ENCODE data around the gene LRRC27.

LRRC27 gene

GRCh38 chr10:132339276-132339675 lies 7.3 kb downstream of the LRRC27 start:
- no peak for DNase-seq

- DNase-seq = no peak
Measured at GRCh38 chr10:132341017-132341416, 9.0 kb downstream of the LRRC27 start.

DNA sequence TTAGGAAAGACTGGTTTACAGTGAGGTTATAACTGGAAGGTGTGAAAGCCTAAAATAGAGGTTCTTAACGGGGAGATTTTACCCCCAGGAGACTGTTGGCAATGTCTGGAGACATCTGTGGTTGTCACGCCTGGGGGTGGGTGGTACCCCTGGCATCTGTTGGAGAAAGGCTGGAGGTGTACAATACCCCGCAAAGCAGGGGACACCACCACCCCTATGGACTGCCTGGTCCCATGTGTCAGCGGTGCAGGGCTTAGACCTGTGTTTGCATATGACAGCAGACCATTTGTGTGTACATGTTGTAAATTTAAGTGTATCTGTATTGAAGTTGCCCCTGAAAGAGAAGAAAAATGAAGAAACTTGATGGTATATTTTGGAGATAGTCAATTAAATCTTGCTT lies 9.8 kb downstream of the LRRC27 start:
- no peak for DNase-seq

DNA sequence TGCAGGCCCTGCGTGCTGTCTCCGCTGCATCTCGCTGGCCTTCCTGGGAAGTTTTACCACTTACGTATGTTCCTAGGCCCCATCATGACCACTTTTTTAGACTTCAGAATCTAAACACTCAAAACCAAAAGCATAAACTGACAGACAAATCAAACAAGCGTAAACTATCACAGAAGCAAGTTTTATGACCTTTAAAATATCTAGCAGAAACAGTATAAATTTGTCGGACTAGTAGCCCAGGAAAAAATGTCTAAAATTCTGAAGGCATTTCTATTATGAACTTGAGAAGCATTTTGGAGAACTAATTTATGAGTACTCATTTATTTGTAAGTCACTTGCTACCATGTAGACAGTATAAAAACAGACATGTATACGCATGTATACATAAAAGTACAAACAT lies 10.6 kb downstream of the LRRC27 start:
- no peak for DNase-seq

DNA sequence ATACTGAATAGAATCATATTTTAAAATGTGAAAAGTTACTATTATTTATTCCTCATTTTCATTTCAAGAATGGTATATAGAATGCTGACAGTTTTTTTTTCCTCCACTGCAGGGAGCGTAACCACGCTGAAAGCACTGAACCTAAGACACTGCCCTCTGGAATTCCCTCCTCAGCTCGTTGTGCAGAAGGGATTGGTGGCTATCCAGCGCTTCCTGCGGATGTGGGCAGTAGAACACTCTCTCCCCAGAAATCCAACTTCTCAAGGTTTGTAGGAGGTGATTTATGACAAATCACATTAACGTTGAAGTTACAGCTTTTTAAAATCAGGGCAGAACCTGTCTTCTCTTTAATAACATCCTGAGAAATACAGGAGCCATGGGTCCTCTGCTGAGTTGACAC lies 12.4 kb downstream of the LRRC27 start:
- no peak for DNase-seq

DNA sequence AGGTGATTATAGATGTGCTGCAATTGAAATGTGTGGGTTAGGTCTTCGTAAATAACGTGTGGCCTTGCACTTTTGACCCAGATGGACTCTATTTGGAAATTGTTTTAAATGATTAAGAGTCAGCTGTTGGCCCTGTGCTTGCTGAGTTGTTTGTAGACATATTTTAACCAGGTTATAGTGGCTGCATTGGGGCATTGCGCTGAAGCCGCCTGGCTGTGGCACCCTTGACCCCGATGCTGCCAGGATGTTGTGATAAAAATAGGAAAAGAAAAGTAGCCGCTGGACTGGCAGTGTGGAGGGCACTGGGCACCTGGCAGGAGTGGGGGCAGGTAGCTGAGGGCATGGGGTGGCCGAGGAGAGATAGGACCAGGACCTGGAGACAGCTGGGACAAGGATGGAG lies 13.4 kb downstream of the LRRC27 start:
- DNase-seq = no peak

GRCh38 chr10:132346806-132347205 lies 14.8 kb downstream of the LRRC27 start:
- no peak for DNase-seq

- DNase-seq = no peak
Measured at GRCh38 chr10:132347211-132347930, 15.4 kb downstream of the LRRC27 start.

- no peak for DNase-seq
Measured at GRCh38 chr10:132347931-132348267, 15.9 kb downstream of the LRRC27 start.

DNA sequence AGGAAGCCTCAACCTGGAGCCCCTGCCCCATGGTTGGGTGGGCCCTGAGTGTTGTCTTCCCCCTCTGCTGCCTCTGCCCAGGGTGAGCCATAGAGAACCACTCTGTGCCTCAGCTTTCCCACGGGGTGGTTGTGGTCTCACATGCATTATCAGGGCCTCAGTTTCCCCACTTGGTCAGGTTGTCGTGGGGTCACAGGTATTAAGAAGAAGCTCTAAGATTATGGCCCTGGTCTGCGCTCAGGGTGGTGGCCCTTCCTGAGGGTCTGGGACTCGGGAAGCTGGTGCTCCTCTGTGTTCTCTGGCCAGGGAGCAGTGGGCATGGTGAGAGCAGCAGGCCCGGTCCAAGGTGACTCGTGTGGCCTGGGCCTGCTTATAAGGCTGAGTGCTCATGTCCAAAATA lies 17.8 kb downstream of the LRRC27 start:
- DNase-seq = no peak

DNA sequence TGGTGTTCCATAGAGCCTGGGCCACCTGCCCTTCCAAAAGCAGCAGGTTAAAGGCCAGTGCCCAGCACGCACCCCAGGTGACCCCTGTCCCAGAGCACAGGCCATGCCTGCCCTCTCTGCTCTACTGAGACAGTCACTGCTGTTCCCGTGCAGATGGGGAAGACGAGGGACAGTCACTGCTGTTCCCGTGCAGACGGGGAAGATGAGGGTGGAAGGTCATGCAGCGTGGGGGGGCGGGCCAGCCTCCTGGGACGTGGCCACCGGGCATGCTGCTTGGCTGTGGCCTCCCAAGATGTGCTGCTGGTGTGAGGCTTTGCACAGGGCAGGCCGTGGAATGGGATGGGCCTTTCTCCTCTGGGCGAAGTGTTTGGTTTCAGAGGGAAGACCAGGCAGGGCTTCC lies 18.4 kb downstream of the LRRC27 start:
- DNase-seq = no peak

DNA sequence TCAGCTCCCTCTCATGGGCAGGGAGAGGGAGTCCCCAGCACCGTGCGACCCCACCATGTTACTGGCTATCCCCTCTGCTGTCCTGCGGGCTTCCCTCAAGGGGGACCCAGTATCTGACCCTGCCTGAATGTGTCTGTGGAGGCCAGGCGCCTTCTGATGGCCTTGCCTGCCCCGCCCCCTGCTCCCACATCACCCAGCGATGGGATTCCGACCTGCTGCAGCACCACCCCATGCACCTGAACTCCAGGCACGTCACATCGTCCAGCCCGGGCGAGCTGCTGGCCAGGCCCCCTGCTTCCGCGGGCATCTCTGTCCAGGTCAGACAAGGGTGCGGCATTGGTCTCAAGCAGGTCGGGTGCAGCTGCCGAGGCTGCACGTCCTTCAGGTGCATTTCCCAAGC lies 19.0 kb downstream of the LRRC27 start:
- DNase-seq = no peak

DNA sequence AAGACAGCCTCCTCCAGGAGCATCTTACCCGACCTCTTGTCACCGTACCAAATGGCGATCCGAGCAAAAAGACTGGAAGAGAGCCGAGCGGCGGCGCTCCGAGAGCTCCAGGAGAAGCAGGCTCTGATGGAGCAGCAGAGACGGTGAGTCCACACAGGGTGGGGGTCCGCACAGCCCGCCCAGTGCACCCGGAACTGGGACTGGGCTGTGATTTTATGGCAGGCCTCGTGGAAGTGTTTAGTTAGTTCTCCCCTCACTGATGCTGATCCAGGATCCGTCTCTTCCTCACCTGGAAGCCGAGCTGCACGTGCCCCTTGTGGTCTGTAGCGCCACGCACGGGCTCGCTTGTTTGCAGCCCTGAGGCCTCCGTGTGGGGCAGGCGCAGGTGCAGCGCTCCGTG lies 19.6 kb downstream of the LRRC27 start:
- no peak for DNase-seq

DNA sequence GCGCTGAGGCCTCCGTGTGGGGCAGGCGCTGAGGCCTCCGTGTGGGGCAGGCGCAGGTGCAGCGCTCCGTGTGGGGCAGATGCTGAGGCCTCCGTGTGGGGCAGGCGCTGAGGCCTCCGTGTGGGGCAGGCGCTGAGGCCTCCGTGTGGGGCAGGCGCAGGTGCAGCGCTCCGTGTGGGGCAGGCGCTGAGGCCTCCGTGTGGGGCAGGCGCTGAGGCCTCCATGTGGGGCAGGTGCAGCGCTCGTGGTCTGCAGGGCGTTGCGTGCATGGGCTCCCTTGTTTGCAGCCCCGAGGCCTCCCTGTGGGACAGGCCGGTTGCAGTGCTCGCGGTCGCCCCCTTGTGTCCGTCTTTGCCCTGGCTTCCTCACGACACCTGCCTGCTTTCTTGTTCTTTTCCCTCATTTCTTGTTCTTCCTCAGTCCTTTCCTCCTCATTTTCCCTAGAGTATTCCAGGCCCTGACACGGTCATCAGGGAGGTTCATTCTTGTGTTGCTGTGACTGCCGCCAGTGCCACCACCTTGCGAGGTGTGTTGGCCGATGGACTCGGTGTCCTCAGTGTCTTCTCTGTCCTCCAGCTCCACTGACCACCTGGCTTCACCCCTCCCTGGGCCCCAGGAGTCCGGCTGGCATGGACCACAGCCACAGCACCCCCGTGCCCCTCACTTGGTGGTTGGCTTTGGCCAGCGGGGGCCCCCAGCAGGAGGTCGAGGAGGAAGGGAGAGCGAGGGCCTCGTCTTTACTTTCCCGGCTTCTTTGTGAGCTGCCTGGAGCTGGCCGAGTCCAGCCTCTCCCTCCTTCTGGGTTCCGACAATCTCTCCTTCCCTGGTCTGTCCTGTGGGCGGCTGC lies 20.7 kb downstream of the LRRC27 start:
- DNase-seq = peak; percentile 73 to 79

DNA sequence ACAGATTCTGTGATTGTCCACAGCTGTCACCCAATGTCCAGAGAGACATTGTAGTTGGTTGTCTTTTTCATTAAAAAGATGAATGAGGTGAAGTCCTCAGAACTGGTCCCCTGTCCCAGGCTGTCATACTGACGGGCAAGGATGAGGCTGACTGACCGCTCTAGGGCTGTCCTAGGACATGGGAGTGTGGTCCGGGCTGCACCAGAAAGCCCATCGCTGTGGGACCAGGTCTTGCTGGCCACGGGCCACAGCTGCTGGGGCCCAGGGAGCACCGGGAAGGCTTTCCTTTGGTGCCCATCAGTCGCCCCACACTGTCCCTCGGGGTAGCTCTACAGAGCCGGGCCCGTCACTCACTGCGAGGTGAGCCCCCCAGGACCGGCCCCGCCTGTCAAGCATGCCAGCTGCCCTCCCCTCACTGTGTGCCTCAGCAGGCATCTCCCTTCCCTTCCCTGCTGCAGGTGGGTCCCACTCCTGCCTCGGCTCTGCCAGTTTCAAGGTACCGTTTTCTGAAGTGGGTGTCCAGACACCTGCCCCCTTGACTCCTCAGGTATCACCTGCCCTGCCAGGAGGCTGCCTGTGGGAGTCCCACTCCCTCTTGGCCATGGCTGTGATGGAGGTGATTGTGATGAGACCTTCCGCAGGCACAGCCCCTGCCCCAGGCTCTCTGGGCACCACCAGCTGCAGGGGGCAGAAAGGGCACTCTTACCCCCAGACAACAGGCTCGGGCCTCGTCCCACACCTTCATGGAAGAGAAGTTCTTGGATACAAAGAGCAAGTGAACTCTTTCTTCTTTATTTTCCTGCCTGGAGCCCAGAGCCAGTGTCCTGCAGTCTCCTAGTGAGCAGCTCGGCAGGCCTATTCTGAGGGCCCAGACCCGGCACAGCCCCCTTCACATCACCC lies 21.7 kb downstream of the LRRC27 start:
- DNase-seq = no peak

DNA sequence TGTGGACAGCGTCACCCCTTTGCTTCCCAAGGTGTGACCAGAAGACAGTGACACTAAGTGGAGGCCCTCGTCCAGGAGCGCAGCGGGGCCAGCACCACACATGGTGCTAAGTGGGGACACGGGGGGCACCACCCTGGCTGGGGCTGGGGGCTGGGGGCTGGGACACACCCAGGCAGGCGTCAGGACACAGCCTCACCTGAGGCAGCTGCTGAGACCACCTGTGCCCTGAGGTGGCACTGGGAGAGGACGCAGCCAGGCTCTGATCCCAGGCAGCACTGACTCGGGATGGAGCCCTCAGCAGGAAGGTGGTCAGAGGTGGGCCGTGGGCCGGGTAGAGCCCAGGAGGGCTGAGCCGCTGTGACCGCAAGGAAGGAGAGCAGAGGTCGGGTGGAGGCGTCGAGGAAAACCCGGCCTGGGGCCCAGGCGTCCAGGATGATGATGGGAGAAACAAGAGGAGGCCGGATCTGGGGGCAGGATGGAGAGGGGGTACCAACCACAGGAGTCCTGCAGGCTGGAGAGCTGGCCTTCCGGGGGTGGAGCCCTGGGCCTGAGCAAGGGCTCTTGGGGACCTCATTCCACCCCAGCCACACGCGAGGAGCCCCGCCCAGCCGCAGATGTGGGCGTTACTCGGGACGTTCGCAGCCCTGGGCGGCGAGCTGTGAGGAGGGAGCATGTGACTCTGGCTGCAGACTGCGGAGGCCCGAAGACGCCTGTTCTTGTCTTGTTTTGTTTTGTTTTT lies 22.5 kb downstream of the LRRC27 start:
- DNase-seq = no peak

- DNase-seq = no peak
Measured at GRCh38 chr10:132355297-132355696, 23.3 kb downstream of the LRRC27 start.

DNA sequence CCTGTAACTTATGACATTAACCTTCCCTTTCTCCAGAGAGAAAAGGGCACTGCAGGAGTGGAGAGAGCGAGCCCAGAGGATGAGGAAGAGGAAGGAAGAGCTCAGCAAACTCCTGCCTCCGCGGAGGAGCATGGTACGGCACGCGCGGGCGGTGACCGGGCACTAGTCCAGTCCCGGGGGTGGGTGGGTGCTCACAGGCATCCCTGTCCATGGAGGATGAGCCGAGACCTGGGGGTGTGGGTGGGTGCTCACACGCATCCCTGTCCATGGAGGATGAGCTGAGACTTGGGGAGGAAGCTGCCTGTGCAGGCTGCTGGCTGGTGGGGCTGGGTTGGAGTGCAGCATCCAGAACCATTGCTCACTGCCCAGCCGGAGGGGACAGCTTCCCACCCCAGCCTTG lies 23.8 kb downstream of the LRRC27 start:
- no peak for DNase-seq

- no peak for DNase-seq
Measured at GRCh38 chr10:132356621-132357195, 24.7 kb downstream of the LRRC27 start.

DNA sequence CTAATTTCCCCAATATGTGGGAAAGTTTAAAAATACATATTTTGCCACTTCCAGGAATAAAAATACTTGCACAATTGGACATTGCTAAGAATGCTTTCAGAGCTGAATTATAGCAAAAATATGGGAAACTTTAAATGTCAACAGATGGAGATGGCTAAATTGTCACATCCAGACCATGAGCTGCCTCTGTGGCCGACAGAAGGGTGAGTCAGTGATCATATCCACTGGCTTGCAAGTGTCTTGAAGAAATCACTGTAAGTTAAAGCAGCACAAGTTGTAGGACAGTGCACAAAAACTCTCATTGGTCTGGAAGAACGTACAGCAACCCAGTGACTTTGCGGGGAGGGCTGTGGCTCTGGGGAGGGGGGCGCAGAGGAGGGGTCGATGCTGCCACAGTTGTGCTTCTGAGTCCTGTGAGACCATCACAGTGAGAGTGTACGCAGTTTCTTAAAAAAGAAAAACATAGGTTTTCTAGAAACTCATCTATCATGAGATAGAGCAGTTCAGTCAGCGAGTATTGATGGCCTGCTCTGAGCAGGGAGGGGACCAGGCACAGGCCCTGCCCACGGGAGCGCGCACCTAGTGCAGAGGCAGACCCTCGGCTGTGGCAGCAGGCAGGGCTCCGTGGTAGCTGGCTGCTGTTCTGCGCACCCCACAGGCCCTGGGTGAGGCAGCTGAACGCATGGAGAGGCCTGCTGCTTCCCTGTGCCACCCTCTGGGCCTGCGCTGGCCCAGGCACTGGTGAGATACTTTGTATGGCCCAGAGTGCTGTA lies 25.5 kb downstream of the LRRC27 start:
- DNase-seq = no peak

DNA sequence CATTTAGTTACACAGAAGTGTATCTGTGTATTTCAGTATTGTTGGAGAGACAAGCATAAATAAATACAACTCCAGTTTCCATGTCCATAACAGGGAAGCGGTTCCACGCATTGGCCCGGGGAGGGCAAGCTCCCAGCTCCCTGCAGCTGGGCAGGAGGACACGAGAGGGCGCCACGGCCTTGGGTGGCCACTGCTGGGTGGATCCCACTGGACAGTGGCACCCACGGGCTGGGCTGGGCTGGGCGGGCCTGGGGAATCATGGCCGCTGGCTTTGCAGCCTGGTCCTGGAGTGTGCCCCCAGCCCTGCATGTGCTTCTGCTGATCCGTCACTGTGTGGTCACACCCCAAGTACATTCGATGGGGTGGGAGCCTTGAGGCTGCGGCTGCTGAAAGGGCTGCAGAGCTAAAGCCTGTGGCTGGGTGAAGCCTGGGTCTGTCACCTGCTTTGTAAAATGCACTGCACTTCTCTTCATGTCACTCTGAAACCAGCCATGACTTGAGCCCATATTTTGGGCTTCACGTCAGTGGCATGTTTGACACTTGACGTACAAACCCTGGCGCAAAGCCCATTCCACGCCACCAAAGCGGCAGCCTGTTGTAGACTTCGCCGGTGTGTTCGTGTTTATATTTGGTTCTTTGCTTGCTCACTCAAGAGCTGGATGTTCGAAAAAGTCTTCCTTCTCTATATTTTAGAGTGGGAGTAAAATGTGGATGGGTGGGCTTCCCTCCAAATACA lies 27.5 kb downstream of the LRRC27 start:
- DNase-seq = no peak

Measured in activated CD4-positive, alpha-beta T cell treated with anti-CD3 and anti-CD28 coated beads, Interleukin-2, amount 50 U/mL, for 4 hours (primary cell).